ENCODE results near the gene VAV3.

DNA sequence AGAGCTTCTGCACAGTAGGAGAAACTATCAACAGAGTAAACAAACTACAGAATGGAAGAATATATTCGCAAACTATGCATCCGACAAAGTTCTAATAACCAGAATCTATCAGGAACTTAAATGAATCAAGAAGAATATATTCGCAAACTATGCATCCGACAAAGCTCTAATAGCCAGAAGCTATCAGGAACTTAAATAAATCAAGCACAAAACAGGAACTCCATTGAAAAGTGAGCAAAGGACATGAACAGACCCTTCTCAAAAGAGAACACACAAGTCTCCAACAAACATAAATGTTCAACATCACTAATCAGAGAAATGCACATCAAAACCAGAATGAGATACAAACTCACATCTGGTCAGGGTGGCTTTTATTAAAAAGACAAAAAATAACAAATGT is 126.9 kb downstream of the VAV3 start:
- TF ChIP-seq ZSCAN20 (CRISPR knock-in tag; IDR thresholded peaks at IDR 0.05; ENCODE audit: borderline replicate concordance): no peak
- no peak for TF ChIP-seq ZNF83 (CRISPR knock-in tag; IDR thresholded peaks at IDR 0.05; ENCODE audit: borderline replicate concordance)
- TF ChIP-seq, protein P1, sequence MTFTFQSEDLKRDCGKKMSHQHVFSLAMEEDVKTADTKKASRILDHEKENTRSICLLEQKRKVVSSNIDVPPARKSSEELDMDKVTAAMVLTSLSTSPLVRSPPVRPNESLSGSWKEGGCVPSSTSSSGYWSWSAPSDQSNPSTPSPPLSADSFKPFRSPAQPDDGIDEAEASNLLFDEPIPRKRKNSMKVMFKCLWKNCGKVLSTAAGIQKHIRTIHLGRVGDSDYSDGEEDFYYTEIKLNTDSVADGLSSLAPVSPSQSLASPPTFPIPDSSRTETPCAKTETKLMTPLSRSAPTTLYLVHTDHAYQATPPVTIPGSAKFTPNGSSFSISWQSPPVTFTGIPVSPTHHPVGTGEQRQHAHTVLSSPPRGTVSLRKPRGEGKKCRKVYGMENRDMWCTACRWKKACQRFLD (CRISPR knock-in tag; IDR thresholded peaks at IDR 0.05; ENCODE audit: borderline replicate concordance): no peak
- TF ChIP-seq POLR2A (IDR thresholded peaks at IDR 0.05; ENCODE audit: insufficient read depth in 1 of 2, low read depth in 2 of 2, low read length in 2 of 2): no peak
- no peak for TF ChIP-seq ZNF331 (CRISPR knock-in tag; IDR thresholded peaks at IDR 0.05)
- TF ChIP-seq SMAD3 (CRISPR knock-in tag; IDR thresholded peaks at IDR 0.05): no peak
- TF ChIP-seq, protein P2, sequence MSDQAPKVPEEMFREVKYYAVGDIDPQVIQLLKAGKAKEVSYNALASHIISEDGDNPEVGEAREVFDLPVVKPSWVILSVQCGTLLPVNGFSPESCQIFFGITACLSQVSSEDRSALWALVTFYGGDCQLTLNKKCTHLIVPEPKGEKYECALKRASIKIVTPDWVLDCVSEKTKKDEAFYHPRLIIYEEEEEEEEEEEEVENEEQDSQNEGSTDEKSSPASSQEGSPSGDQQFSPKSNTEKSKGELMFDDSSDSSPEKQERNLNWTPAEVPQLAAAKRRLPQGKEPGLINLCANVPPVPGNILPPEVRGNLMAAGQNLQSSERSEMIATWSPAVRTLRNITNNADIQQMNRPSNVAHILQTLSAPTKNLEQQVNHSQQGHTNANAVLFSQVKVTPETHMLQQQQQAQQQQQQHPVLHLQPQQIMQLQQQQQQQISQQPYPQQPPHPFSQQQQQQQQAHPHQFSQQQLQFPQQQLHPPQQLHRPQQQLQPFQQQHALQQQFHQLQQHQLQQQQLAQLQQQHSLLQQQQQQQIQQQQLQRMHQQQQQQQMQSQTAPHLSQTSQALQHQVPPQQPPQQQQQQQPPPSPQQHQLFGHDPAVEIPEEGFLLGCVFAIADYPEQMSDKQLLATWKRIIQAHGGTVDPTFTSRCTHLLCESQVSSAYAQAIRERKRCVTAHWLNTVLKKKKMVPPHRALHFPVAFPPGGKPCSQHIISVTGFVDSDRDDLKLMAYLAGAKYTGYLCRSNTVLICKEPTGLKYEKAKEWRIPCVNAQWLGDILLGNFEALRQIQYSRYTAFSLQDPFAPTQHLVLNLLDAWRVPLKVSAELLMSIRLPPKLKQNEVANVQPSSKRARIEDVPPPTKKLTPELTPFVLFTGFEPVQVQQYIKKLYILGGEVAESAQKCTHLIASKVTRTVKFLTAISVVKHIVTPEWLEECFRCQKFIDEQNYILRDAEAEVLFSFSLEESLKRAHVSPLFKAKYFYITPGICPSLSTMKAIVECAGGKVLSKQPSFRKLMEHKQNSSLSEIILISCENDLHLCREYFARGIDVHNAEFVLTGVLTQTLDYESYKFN (CRISPR knock-in tag; conservative IDR thresholded peaks at IDR 0.05): no peak
